NCI-H2029 treated with DMSO at 0.1 percent for 48 hours (cell line): Measurements from ENCODE around the gene RAB5B.

Experiments
- DNase-seq: peaks from one replicate; lab custom pipeline; 2025; lab: John Stamatoyannopoulos, UW

Gene RAB5B

GRCh38 chr12:55973599-55974307, at the start of gene RAB5B:
RAB5B (plus strand) TSS chr12:55974078; CDS start chr12:55986961, 12,883 bp downstream.
- DNase-seq = peak; percentile 98

- no peak for DNase-seq
Observed at GRCh38 chr12:55925371-55925770, 48.5 kb upstream of the RAB5B start.

- no peak for DNase-seq
Observed at GRCh38 chr12:55925870-55926737, 47.8 kb upstream of the RAB5B start.

GRCh38 chr12:55926738-55927587, 46.9 kb upstream of the RAB5B start:
- DNase-seq = peak; percentile 84

- peak; percentile 45 for DNase-seq
Observed at GRCh38 chr12:55927588-55928502, 46.0 kb upstream of the RAB5B start, which contains the start of gene PYM1. PYM1 (minus strand) TSS chr12:55927894; CDS start chr12:55927761, 133 bp downstream.

GRCh38 chr12:55929306-55929791, 44.5 kb upstream of the RAB5B start:
- DNase-seq = no peak

GRCh38 chr12:55930771-55931316, 43.0 kb upstream of the RAB5B start, which contains the start of gene DGKA:
DGKA (plus strand) TSS chr12:55931162; CDS start chr12:55936504, 5,342 bp downstream.
- DNase-seq = no peak

GRCh38 chr12:55931317-55931779, 42.5 kb upstream of the RAB5B start:
- no peak for DNase-seq

- no peak for DNase-seq
Observed at GRCh38 chr12:55931780-55932550, 41.9 kb upstream of the RAB5B start.

- DNase-seq = no peak
Observed at GRCh38 chr12:55932551-55932910, 41.3 kb upstream of the RAB5B start.

- no peak for DNase-seq
Observed at GRCh38 chr12:55933169-55933798, 40.6 kb upstream of the RAB5B start.

- DNase-seq = no peak
Observed at GRCh38 chr12:55933799-55934742, 39.8 kb upstream of the RAB5B start.

- DNase-seq = no peak
Observed at GRCh38 chr12:55934773-55935172, 39.1 kb upstream of the RAB5B start.

- DNase-seq = no peak
Observed at GRCh38 chr12:55935738-55936151, 38.1 kb upstream of the RAB5B start.

- no peak for DNase-seq
Observed at GRCh38 chr12:55937981-55938380, 35.9 kb upstream of the RAB5B start.

GRCh38 chr12:55938826-55939501, 34.9 kb upstream of the RAB5B start:
- no peak for DNase-seq

GRCh38 chr12:55940065-55940732, 33.7 kb upstream of the RAB5B start:
- DNase-seq = peak; percentile 70
